ENCODE data around the gene SCCPDH. TPM values are rescaled to one million over a fixed set of nuclear protein-coding genes. Genes with fewer than 3 reads are reported as not detected.

SCCPDH gene
- total and polyA plus RNA-seq, 2 of the 13 experiments (the other 11 are each of a cell fraction or from before 2014, with no cell fraction given) = 36.7 to 62.3 TPM

GRCh38 chr1:246699095-246699735, 25.0 kb upstream of the SCCPDH start (continued):
- TF ChIP-seq ZBTB10 (CRISPR knock-in tag; IDR thresholded peaks at IDR 0.05; ENCODE audit: borderline replicate concordance) (no peak), ZBTB40 (IDR thresholded peaks at IDR 0.05) (no peak), ZBTB40 (CRISPR knock-in tag; IDR thresholded peaks at IDR 0.05) (no peak), ZNF276 (CRISPR knock-in tag; IDR thresholded peaks at IDR 0.05; ENCODE audit: low read depth) (no peak), ATF7-NPFF (CRISPR knock-in tag; IDR thresholded peaks at IDR 0.05; ENCODE audit: low read depth) (no peak), ZFP36 (IDR thresholded peaks at IDR 0.05; ENCODE audit: borderline replicate concordance, low read depth, low read length, partially characterized antibody) (no peak), ZNF644 (CRISPR knock-in tag; IDR thresholded peaks at IDR 0.05; ENCODE audit: low read depth) (no peak), BRF2 (CRISPR knock-in tag; IDR thresholded peaks at IDR 0.05) (no peak), CTCF (CRISPR knock-in tag; IDR thresholded peaks at IDR 0.05) (peak; percentile 90), MTF2 (CRISPR knock-in tag; IDR thresholded peaks at IDR 0.05; ENCODE audit: borderline replicate concordance) (no peak)

Data from HepG2 (cell line).